ENCODE results near the gene DNER. TPM values are rescaled to one million over a fixed set of nuclear protein-coding genes. Genes with fewer than 3 reads are reported as not detected.
"Not testable (repeated sequence)": the region's sequence is repeated elsewhere in the genome, so short reads cannot be mapped to it uniquely, and the experiment has no call there.

The DNER gene
- total RNA-seq, result not detected in 3 replicates
- long read RNA-seq, partial matches to known transcripts, result 0 of 1 reads
- long read RNA-seq, other reads (novel, unspliced or antisense), result 0 of 1 reads

GRCh38 chr2:229714080-229714735 lies at the start of gene DNER:
TSS of gene DNER (minus strand) at chr2:229714555. CDS start at chr2:229714423, 132 bp downstream.
- peaks cover 7% of the 10 kb centered on the region for H3K9me3 Mint-ChIP-seq (ENCODE audit: low read depth)
- H3K4me1 Mint-ChIP-seq (ENCODE audit: low read depth), result peaks cover 7% of the 10 kb centered on the region
- DNase-seq (ENCODE audit: low spot score), result no peak
- H3K27me3 Mint-ChIP-seq (ENCODE audit: low read depth), result peaks cover 73% of the 10 kb centered on the region
- H3K27ac Mint-ChIP-seq (ENCODE audit: unreplicated experiment), result no peak within 1 kb of the TSS
- TF ChIP-seq CTCF (IDR thresholded peaks at IDR 0.05), result no peak
- peaks cover 2% of the 10 kb centered on the region for H3K36me3 Mint-ChIP-seq (ENCODE audit: low read depth)
- H3K4me3 Mint-ChIP-seq (ENCODE audit: unreplicated experiment), result peak within 1 kb of the TSS; percentile 50

DNA sequence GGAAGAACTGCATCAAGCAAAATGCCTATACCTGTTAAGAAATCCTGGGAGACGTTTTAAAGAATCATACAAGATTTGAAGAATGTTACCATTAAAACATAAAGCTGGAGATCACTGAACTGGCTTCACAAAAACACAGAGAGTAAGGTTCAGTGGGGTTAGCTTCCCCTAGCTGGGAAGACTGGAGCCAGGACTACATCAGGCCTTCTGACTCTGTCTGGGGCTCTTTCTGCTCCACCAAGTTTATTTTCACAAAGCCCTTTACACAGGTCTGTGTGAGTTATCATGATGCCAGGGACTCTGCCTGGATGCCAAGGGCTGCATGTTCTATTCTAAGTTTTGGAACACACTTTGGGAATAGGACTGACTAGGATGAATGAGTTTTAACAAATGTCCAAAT lies 47.3 kb upstream of the DNER start:
- Mint-ChIP-seq H3K9me3 (ENCODE audit: low read depth) (no peaks in the 10 kb centered on the region), H3K36me3 (ENCODE audit: low read depth) (peaks cover 22% of the 10 kb centered on the region), H3K27ac (ENCODE audit: unreplicated experiment) (no peak overlapping the region), H3K27me3 (ENCODE audit: low read depth) (no peaks in the 10 kb centered on the region), H3K4me3 (ENCODE audit: unreplicated experiment) (no peak overlapping the region), H3K4me1 (ENCODE audit: low read depth) (no peaks in the 10 kb centered on the region)
- DNase-seq (ENCODE audit: low spot score), result no peak
- TF ChIP-seq CTCF (IDR thresholded peaks at IDR 0.05), result no peak

GRCh38 chr2:229757462-229757861 lies 43.1 kb upstream of the DNER start:
- not testable (repeated sequence) for DNase-seq (ENCODE audit: low spot score); H3K9me3 Mint-ChIP-seq (ENCODE audit: low read depth); H3K4me3 Mint-ChIP-seq (ENCODE audit: unreplicated experiment); H3K36me3 Mint-ChIP-seq (ENCODE audit: low read depth); H3K27ac Mint-ChIP-seq (ENCODE audit: unreplicated experiment); H3K27me3 Mint-ChIP-seq (ENCODE audit: low read depth); H3K4me1 Mint-ChIP-seq (ENCODE audit: low read depth)

DNA sequence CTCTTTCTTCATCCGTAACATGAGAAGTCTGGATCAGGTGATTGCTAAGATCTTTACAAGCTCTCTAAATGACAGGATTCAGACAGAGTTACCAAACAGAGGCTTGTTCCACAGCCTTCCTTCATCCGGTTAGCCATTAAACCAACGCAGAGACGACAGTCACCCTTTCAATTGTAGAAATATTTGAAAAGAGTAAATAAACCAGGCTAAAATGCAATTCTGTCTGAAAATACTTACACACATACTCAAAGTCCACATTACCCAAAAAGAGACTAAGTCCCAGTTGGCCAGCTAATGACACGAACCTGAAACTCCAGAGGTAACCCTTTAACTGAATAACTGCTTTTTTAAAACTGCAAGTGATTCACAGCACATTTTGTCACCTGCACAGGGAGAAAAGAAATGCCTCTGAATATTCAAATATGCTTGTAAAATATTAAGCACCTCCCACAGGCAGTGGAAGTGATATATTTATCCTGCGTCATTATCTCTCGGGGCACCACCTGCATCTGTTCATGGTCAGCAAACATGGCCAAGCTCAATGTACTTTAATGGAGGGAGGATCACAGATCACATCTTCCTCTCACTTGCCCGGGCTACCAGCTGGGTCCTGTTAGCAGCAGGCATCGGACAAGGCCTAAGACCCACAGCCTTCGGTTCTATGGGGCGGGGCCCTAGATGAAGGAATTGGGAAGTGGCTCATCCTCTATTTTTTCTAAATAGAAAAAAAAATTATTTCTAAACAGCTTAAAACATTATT lies 38.8 kb upstream of the DNER start:
- Mint-ChIP-seq H3K27ac (ENCODE audit: unreplicated experiment) (no peak overlapping the region), H3K36me3 (ENCODE audit: low read depth) (no peaks in the 10 kb centered on the region), H3K4me1 (ENCODE audit: low read depth) (no peaks in the 10 kb centered on the region), H3K9me3 (ENCODE audit: low read depth) (no peaks in the 10 kb centered on the region), H3K27me3 (ENCODE audit: low read depth) (no peaks in the 10 kb centered on the region), H3K4me3 (ENCODE audit: unreplicated experiment) (no peak overlapping the region)
- DNase-seq (ENCODE audit: low spot score), result no peak
- TF ChIP-seq CTCF (IDR thresholded peaks at IDR 0.05), result no peak

DNA sequence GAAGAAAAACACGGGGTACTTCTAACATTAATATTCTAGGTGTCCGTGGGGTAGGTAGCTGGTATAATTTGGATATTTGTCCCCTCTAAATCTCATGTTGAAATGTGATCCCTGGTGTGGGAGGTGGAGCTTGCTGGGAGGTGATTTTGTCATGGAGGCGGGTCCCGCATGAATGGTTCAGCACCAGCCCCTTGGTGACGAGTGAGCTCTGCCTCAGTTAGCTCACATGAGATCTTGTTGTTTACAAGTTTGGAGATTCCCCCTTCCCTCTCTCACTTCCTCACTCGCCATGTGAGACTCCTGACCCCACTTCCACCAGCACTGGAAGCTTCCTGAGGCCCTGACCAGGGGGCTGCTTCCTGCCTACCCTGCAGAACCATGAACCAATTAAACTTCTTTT lies 35.4 kb upstream of the DNER start:
- no peaks in the 10 kb centered on the region for H3K36me3 Mint-ChIP-seq (ENCODE audit: low read depth)

More for the DNA sequence above, 35.4 kb upstream of the DNER start:
- TF ChIP-seq CTCF (IDR thresholded peaks at IDR 0.05), result no peak
- no peak overlapping the region for H3K4me3 Mint-ChIP-seq (ENCODE audit: unreplicated experiment)
- H3K9me3 Mint-ChIP-seq (ENCODE audit: low read depth), result no peaks in the 10 kb centered on the region
- H3K27me3 Mint-ChIP-seq (ENCODE audit: low read depth), result no peaks in the 10 kb centered on the region
- no peak for DNase-seq (ENCODE audit: low spot score)
- H3K4me1 Mint-ChIP-seq (ENCODE audit: low read depth), result no peaks in the 10 kb centered on the region
- no peak overlapping the region for H3K27ac Mint-ChIP-seq (ENCODE audit: unreplicated experiment)
